Neuronal stem cell (in vitro differentiated cells): Measurements from ENCODE around the gene TAB3.
A peak's percentile ranks its signal among the peaks of the same experiment; 100 is the strongest.

Experiments used
- DNase-seq: peaks from one replicate; pipeline ENCODE4 v3.0.0-alpha.2; 2013; ENCODE audit warnings: low spot score
- H2AFZ ChIP-seq: one replicate; pipeline ENCODE4 v1.6.1; 2013; ENCODE audit warnings: mild to moderate bottlenecking, low read length, inconsistent platforms
- H2AK5ac ChIP-seq: 2 replicates; pipeline ENCODE4 v1.6.1; 2013; ENCODE audit warnings: low read depth, mild to moderate bottlenecking, inconsistent platforms, low read length, moderate library complexity, mixed read lengths
- H2BK120ac ChIP-seq: 2 replicates; pipeline ENCODE4 v1.6.1; 2013; ENCODE audit warnings: low read depth, mild to moderate bottlenecking, inconsistent platforms, low read length, moderate library complexity, mixed read lengths
- H2BK12ac ChIP-seq: one replicate; pipeline ENCODE4 v1.6.1; 2013; ENCODE audit warnings: low read length, inconsistent platforms
- H2BK15ac ChIP-seq: 2 replicates; pipeline ENCODE4 v1.6.1; 2013; ENCODE audit warnings: mild to moderate bottlenecking, low read length, inconsistent platforms, mixed read lengths
- H2BK5ac ChIP-seq: one replicate; pipeline ENCODE4 v1.6.1; 2013; ENCODE audit warnings: inconsistent platforms, mild to moderate bottlenecking, low read length, moderate library complexity
- H3K14ac ChIP-seq: one replicate; pipeline ENCODE4 v1.6.1; 2013; ENCODE audit warnings: low read length, inconsistent platforms
- H3K18ac ChIP-seq: 2 replicates; pipeline ENCODE4 v1.6.1; 2013; ENCODE audit warnings: low read length, inconsistent platforms
- H3K23ac ChIP-seq: 2 replicates; pipeline ENCODE4 v1.6.1; 2013; ENCODE audit warnings: low read depth, mild to moderate bottlenecking, mixed read lengths, low read length, inconsistent platforms; ENCODE audit not compliant: poor library complexity
- H3K27ac ChIP-seq: replicated peaks from 3 replicates; pipeline ENCODE4 v1.5.1; 2013; ENCODE audit warnings: low read length, inconsistent platforms
- H3K27me3 ChIP-seq, 3 experiments: 2 replicates each; pipeline ENCODE4 v1.6.1; 2013; ENCODE audit warnings: low read length in 3 of 3, mild to moderate bottlenecking in 2 of 3, inconsistent platforms in 1 of 3, low read depth in 1 of 3, mixed read lengths in 1 of 3, moderate library complexity in 1 of 3; ENCODE audit not compliant: control insufficient read depth in 3 of 3, insufficient read depth in 3 of 3
- H3K36me3 ChIP-seq, 2 donors: replicated peaks in 1 of 2; 2 replicates each; pipeline ENCODE4 v1.6.1; 2013; ENCODE audit warnings: low read length in 2 of 2; ENCODE audit not compliant: control insufficient read depth in 2 of 2, insufficient read depth in 2 of 2
- H3K4ac ChIP-seq: 2 replicates; pipeline ENCODE4 v1.6.1; 2013; ENCODE audit warnings: inconsistent platforms, mild to moderate bottlenecking, low read length, moderate library complexity
- H3K4me1 ChIP-seq, 2 donors: 1 replicate in 1 of 2; 2 replicates in 1 of 2; pipeline ENCODE4 v1.6.1; 2013; ENCODE audit warnings: low read length in 2 of 2, low read depth in 1 of 2; ENCODE audit not compliant: control insufficient read depth in 2 of 2, insufficient read depth in 1 of 2
- H3K4me2 ChIP-seq: one replicate; pipeline ENCODE4 v1.6.1; 2013; ENCODE audit warnings: mild to moderate bottlenecking, low read length, inconsistent platforms; ENCODE audit not compliant: insufficient read depth, poor library complexity, severe bottlenecking
- H3K4me3 ChIP-seq, 2 donors: 2 replicates each; pipeline ENCODE4 v1.5.1; 2013; ENCODE audit warnings: low read length in 2 of 2, mild to moderate bottlenecking in 2 of 2, inconsistent platforms in 1 of 2, moderate library complexity in 1 of 2
- H3K79me1 ChIP-seq: one replicate; pipeline ENCODE4 v1.6.1; 2013; ENCODE audit warnings: low read depth, mild to moderate bottlenecking, inconsistent platforms, low read length, moderate library complexity
- H3K9ac ChIP-seq: one replicate; pipeline ENCODE4 v1.6.1; 2013; ENCODE audit warnings: mild to moderate bottlenecking, low read depth, low read length, inconsistent platforms; ENCODE audit not compliant: poor library complexity
- H3K9me3 ChIP-seq, 2 donors: replicated peaks in 1 of 2; 2 replicates each; pipeline versions ENCODE3 to v1.6.1; 2013; ENCODE audit warnings: low read length in 2 of 2, mild to moderate bottlenecking in 2 of 2, inconsistent platforms in 1 of 2, low read depth in 1 of 2, mixed read lengths in 1 of 2, moderate library complexity in 1 of 2; ENCODE audit not compliant: control insufficient read depth in 2 of 2, insufficient read depth in 1 of 2
- H4K8ac ChIP-seq: one replicate; pipeline ENCODE4 v1.6.1; 2013; ENCODE audit warnings: low read depth, mild to moderate bottlenecking, inconsistent platforms, low read length, moderate library complexity
- H4K91ac ChIP-seq: one replicate; pipeline ENCODE4 v1.6.1; 2013; ENCODE audit warnings: low read length, low read depth, mild to moderate bottlenecking, inconsistent platforms; ENCODE audit not compliant: poor library complexity
- WGBS, 2 donors: extraction: QIAGEN DNeasy Blood & Tissue Kit; methylation state at CpG; one replicate each; pipeline ENCODE4 v1.1.7; 2013; ENCODE audit warnings: missing lambda C conversion rate in 2 of 2, mixed read lengths in 1 of 2; ENCODE audit not compliant: insufficient read length in 2 of 2, insufficient replicate concordance in 1 of 2; ENCODE audit errors: extremely low coverage in 2 of 2; 5-methylcytosine and 5-hydroxymethylcytosine counted together

The TAB3 gene

GRCh38 chrX:30831082-30831481 lies 58.0 kb downstream of the TAB3 start:
- Histone ChIP-seq H2AFZ (no peak overlapping the region), H3K23ac (no peak overlapping the region), H3K27ac (no peak overlapping the region), H3K9ac (no peak overlapping the region), H3K27me3 (no peaks in the 10 kb centered on the region), H2AK5ac (no peak overlapping the region), H4K91ac (no peak overlapping the region), H4K8ac (no peak overlapping the region), H3K4ac (no peak overlapping the region), H2BK15ac (no peak overlapping the region), H3K36me3 (peaks cover 0 to 28% of the 10 kb centered on the region in 2 donors), H2BK12ac (no peak overlapping the region), H3K9me3 (no peaks in the 10 kb centered on the region), H2BK120ac (no peak overlapping the region), H3K18ac (no peak overlapping the region), H3K4me1 (no peaks in the 10 kb centered on the region), H3K79me1 (no peaks in the 10 kb centered on the region), H2BK5ac (no peak overlapping the region), H3K4me2 (peak overlapping the region; percentile 18), H3K4me3 (no peak overlapping the region), H3K14ac (no peak overlapping the region)
- peak; percentile 17 for DNase-seq
- WGBS, 2 donors: no CpG with 5 or more reads among the region's 10 CpGs

- H3K27me3 ChIP-seq: no peaks in the 10 kb centered on the region
- no peak overlapping the region for H3K4ac ChIP-seq
- no peaks in the 10 kb centered on the region for H3K79me1 ChIP-seq
- H3K27ac ChIP-seq: no peak overlapping the region
- no peak overlapping the region for H4K91ac ChIP-seq
- H3K4me3 ChIP-seq: no peak overlapping the region
- WGBS, 2 donors: no CpG with 5 or more reads among the region's 3 CpGs
- no peak overlapping the region for H2AFZ ChIP-seq
- no peak overlapping the region for H3K14ac ChIP-seq
- no peak for DNase-seq
- H3K36me3 ChIP-seq: peaks cover 0 to 24% of the 10 kb centered on the region in 2 donors
- no peak overlapping the region for H3K18ac ChIP-seq
- H3K9ac ChIP-seq: no peak overlapping the region
- no peak overlapping the region for H2BK120ac ChIP-seq
- H3K9me3 ChIP-seq: no peaks in the 10 kb centered on the region
- no peaks in the 10 kb centered on the region for H3K4me1 ChIP-seq
- H3K4me2 ChIP-seq: no peak overlapping the region
- H2AK5ac ChIP-seq: no peak overlapping the region
- H2BK5ac ChIP-seq: no peak overlapping the region
- H2BK12ac ChIP-seq: no peak overlapping the region
- no peak overlapping the region for H4K8ac ChIP-seq
- H2BK15ac ChIP-seq: no peak overlapping the region
- H3K23ac ChIP-seq: no peak overlapping the region
Measured at GRCh38 chrX:30830326-30830943, 58.6 kb downstream of the TAB3 start.

GRCh38 chrX:30824275-30824674 lies 64.8 kb downstream of the TAB3 start:
- Histone ChIP-seq H3K4me2 (no peak overlapping the region), H4K8ac (no peak overlapping the region), H3K23ac (no peak overlapping the region), H3K79me1 (no peaks in the 10 kb centered on the region), H3K4me3 (no peak overlapping the region), H2BK12ac (no peak overlapping the region), H2BK15ac (no peak overlapping the region), H3K14ac (no peak overlapping the region), H2AFZ (no peak overlapping the region), H3K36me3 (no peaks in the 10 kb centered on the region), H3K18ac (no peak overlapping the region), H2BK120ac (no peak overlapping the region), H3K4me1 (no peaks in the 10 kb centered on the region), H2BK5ac (no peak overlapping the region), H3K4ac (no peak overlapping the region), H3K27ac (no peak overlapping the region), H3K27me3 (no peaks in the 10 kb centered on the region), H3K9ac (no peak overlapping the region), H4K91ac (no peak overlapping the region), H2AK5ac (no peak overlapping the region), H3K9me3 (no peaks in the 10 kb centered on the region)
- WGBS, 2 donors: no CpG with 5 or more reads among the region's 3 CpGs
- DNase-seq: no peak

- Histone ChIP-seq H3K27me3 (no peaks in the 10 kb centered on the region), H2AFZ (no peak overlapping the region), H3K27ac (no peak overlapping the region), H3K23ac (no peak overlapping the region), H3K4ac (no peak overlapping the region), H2BK5ac (no peak overlapping the region), H3K14ac (no peak overlapping the region), H2BK15ac (no peak overlapping the region), H3K4me2 (no peak overlapping the region), H3K4me1 (no peaks in the 10 kb centered on the region), H3K9ac (no peak overlapping the region), H4K8ac (no peak overlapping the region), H4K91ac (no peak overlapping the region), H2BK12ac (no peak overlapping the region), H3K18ac (no peak overlapping the region), H3K9me3 (no peaks in the 10 kb centered on the region), H3K79me1 (no peaks in the 10 kb centered on the region), H2BK120ac (no peak overlapping the region), H3K36me3 (no peaks in the 10 kb centered on the region), H3K4me3 (no peak overlapping the region), H2AK5ac (no peak overlapping the region)
- no CpG with 5 or more reads among the region's 2 CpGs for WGBS, 2 donors
- no peak for DNase-seq
Measured at GRCh38 chrX:30822764-30823163, 66.3 kb downstream of the TAB3 start.
